HG03378 (cell line): ENCODE results near the gene GPR12.

ENCODE experiments used
- ATAC-seq: cut with Tn5 transposase; IDR thresholded peaks from one replicate; pipeline ENCODE4 v1.9.1; 2021; ENCODE audit warnings: mild to moderate bottlenecking, moderate library complexity; ENCODE audit not compliant: unreplicated experiment

The GPR12 gene

DNA sequence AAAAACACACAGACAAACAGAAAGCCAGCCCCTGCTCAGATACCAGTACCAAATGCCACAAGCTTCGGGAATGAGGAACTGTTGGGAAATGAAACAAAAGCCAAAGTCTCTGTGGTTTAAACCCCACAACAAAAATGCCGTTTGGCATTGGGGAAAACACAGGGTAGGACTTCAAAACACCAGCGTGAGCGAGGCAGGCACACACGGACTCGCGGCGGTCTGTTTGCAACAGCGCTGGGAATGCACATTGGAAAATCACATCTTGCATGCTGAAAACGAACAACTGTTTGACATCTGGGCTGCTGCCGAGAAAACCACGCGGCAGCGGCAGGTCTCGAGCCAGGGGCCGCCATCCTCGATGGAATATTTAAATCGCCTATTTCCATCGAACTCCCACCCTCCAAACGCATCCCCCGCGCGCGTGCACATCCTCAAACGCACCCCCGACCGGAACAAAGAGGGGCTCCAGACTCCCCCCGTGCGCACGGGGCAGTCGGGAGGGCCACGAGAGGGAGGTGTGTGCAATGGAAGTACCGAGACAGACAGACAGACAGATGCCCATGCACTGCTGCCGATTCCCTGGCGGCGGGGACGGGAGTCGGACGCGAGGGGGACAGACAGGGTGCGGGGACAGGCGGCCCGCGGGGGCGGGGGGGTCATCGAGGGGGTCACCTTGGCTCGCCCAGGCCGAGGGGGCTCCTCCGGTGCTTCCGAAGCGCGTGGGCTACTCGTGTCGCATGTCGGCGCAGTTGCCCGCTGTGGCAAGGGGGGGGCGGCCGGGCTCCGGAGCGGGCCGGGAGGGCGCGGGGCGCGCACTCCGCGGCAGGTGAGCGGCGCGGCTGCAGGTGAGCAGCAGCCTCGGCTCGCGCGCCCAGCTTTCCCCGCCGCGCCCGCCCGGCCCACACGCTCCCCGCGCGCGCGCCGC lies at the start of gene GPR12:
GPR12 (minus strand) TSS at position 880 of the 925 bp plus-strand sequence. CDS start 959 bp downstream, outside the sequence.
- ATAC-seq, result no peak

DNA sequence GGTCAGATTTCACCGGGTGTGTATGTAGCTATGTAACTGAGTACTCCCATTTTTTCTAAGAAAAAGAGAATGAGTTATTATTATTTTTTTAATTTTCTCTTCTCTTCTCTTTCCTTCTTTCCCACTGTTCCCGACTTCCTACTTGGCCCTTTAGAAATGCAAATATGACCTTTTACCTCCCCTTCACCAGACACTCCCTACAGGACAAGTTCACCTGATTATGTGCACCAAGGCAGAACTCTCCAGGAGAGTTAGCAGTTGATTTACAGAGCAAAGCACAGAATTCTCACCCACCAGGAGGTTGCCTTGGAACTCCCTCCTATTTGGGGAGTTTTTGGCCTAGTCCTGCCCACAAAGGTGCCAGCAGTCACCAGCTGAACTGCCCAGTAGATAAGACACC lies 49.5 kb upstream of the GPR12 start:
- ATAC-seq, result no peak

DNA sequence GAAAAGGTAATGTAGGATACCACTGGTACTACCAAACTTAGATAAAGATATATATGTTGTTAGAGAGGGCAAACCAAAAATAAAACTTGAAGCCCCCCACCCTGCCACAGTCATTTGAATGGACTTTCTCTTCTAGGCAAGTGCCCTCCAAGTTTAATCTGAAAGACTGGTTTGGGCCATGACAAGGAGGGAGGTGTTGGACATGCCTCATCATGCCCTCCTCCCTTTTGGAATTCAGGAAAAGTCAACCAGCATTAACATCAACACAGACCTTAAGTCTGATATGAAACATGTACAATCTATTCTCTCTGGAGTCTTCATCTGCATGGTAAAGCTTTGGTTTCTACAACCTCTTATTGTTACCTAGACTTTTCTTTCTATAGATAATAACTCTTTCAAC lies 46.3 kb upstream of the GPR12 start:
- no peak for ATAC-seq

DNA sequence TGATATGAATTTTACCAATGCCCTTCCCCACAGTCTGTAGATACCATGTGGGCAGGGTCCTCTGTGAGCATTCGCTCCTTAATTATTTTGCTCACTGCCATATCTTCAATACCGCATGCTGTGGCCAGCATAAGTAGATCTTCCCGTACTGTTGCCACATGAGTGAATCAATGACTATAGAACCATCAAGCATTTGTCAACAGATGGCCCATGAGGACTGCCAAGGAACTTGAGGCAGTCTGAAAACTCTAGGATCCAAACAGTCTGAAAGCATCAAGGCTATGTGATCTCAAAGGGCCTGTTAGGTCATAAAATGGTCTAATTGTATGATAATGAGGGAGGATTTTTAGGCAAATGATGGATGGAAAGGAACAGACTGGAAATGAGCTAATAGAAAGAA lies 27.4 kb upstream of the GPR12 start:
- ATAC-seq, result no peak

GRCh38 chr13:26786651-26787295 lies 26.2 kb upstream of the GPR12 start:
- no peak for ATAC-seq

DNA sequence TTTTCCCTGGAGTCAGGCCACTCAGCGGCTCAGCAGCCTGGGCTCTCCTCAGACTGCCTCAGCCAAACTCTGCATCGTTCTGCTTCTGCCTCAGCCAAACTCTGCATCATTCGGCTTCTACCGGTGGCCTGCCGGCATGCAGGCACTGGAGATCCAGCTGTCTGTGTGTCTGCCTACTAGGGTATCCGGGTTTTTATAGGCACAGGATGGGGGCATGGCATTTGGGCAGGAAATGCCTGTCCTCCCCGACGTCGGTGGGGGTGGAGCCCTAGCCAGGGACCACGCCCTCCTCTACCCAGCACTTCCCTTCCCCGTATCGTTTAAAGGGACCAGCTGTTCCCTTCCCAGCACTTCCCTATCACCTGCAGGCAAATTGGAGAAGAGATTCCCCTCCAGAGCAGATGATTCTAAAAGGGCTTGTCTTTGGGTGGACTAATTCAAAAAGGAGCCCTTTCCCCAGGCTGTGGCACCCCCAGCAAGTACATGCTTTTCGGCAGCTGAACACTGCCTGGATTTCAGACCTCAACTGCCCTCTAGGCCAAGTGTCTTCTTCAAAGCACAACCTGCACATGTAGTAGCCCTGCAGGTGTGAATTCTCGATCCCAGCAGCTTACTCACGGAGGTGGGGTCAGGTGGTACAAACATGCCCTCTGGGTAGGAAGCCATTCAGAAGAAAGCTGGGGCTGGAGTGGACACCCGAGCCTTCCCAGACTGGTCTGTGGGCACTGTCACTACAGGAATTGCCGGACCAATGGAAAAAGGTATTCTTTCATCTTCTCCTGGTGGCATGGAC lies 25.4 kb upstream of the GPR12 start:
- peak; percentile 31 for ATAC-seq

DNA sequence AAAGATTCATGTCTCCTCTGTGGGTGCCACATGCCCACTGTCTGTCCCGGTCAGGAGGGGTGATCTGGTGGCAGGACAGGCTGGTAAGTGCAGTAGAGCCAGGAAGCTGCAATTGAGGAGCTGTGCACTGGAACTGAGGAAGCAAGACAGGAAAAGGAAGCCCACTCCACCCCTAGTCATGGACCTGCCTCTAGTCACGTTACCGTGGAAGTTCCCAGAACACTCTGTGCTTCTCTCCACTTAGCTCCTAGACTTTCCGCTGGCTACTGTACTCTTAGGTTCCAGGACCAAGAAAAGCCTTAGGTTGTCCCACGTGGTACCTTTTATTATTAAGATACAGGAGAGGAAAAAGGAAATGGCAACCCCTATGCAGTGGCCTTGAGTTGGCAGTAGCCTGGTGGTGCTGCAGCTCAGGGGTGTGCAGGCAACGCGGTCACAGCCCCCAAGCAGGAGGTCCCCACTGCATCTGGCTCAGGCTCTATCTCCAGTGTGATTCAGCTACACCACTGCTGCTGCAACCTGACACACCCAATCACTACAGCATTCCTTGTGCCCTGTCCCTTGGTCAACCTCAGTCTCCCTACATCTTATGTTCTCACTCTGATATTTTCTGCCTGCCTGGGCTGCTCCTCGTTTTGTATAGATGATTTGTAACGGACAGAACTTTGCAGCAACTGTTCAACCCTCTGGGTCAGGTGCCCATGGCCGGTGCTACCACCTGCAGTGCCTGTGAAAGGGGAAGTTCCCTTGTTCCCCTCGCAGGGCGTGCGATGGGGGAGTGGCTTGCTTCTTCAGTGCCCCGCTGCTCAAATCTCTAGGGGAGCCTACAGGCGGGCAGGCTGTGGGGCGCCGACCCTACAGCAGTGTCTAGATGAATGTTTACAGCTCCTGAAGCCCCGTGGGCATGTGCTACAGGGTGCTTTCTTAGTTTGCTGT lies 24.4 kb upstream of the GPR12 start:
- ATAC-seq, result peak; percentile 58

DNA sequence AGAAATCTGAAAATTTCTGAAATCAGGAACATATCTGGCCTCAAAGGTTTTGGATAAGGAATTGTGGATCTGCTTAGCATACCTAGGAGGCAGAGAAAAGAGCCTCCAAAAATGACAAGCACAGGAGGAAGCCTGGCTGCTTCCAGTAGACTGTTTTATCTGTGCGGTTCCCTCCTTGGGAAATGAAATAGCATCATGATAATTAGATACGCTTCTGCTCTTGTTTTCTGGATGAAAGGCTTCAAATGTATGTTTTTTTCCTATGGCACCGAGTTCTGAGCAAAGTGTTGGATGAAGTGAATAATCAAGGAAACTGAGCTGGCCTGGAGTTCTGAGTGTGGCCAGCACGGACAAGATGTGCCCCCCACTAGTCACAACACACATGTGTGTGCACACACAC lies 19.8 kb upstream of the GPR12 start:
- no peak for ATAC-seq

- ATAC-seq, result no peak
Observed at GRCh38 chr13:26779321-26779720, 18.7 kb upstream of the GPR12 start.

- ATAC-seq, result no peak
Observed at GRCh38 chr13:26772531-26772930, 11.9 kb upstream of the GPR12 start.

- no peak for ATAC-seq
Observed at GRCh38 chr13:26771796-26772195, 11.2 kb upstream of the GPR12 start.

DNA sequence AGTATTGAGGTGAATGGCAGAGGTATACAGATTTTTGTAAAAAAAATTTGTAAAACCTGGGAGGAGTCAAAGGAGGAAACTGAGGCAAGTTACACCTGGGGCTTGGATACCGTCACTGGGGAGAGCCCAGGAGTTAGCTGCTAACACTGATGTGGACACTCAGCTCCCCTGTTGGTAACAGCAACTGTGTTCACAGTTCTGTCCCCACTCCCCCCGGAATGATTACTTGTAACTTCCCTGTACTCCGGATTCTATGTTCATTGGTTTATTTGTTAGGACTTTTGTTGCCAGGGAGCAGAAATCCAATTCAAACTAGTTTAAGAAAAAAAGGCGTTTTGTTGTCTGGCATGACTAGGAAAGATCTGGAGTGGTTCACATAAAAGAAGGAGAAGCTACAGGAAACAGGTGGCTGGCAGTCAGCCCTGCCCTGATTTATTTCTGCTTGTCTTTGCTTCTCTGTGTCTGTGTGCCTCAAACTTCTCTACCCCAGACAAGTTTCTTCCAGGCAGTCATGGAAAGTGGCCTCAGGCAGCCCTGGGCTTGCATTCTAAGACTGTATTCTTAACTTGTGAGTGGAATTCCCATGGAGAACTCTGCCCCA lies 2.3 kb upstream of the GPR12 start:
- no peak for ATAC-seq

GRCh38 chr13:26760832-26761582 lies 421 bp upstream of the GPR12 start:
- no peak for ATAC-seq

DNA sequence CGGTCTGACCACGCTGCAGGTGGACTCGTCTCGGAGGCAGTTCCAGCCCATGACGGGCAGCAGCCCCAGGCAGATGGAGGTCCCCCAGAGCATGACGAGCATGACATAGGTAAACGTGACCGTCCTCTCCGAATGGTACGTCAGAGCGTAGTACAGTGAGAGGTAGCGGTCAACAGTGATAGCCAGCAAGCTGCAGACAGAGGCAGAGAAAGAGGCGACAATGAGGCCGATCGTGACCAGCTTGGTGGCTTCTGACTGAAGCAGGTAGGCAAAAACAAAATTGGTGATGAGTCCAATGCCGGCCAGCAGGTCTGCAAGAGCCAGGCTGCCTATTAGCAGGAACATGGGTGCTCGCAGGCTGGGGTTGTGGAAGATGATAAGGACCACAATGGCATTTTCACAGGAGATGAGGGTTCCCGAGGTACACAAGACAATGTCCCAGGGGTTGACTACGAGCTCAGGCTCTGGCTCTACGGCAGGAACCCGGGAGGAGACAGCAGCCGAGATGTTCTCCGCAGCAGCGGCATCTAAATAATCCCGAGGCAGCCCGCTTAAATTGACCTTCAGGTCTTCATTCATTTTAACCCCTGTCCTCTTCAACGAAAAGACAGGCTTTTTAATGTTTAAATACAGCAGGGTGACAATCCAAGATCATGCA lies 1.2 kb downstream of the GPR12 start:
- ATAC-seq, result no peak

DNA sequence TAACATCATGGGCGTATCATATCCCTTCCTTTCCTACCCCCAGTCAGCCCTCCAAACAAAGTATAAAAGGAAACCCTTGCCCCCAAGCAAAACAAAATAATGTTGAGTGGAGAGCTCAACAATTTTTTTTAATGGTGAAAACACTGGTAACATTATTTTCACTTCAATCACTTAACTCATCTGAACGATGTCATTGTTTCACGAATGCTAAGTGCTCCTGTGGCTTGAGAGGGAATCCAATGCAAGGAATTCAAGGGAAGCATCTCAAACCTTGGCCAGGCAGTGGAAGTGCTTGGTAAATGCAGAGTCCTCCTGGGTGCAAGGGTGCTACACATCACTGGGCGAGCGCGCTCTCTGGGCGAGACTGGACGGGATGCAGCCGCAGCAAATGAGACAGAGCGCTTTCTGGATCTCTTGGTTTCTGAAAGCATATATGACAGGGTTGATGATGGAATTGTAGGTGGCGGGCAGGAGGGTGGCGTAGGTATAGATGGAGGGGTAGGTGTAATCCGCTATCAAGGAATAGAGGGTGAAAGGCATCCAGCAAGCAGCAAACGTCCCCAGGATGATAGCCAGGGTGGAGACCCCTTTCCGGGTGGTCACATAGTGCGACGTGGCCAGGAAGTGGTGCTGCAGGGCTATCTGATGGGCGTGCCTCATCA lies 2.0 kb downstream of the GPR12 start:
- no peak for ATAC-seq

DNA sequence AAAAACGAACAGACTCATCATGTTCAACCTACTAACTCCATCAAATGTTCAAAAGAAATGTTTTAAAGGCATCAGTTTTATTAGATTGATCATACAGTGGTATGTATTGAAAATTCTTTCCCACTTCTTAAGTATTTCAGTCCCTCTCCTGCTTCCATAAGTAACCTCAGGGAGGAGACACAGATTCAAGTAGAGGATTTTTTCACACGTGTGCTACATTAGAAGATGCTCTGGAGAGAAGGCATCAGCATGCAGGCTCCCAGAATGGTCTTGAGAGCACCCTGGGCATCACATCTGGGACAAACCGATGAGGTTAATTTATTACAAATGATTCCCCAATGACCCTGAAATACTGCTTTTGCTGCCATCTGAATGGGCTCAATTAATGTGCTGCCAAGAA lies 3.6 kb downstream of the GPR12 start:
- ATAC-seq, result no peak

GRCh38 chr13:26752671-26753070 lies 7.9 kb downstream of the GPR12 start:
- ATAC-seq, result no peak

DNA sequence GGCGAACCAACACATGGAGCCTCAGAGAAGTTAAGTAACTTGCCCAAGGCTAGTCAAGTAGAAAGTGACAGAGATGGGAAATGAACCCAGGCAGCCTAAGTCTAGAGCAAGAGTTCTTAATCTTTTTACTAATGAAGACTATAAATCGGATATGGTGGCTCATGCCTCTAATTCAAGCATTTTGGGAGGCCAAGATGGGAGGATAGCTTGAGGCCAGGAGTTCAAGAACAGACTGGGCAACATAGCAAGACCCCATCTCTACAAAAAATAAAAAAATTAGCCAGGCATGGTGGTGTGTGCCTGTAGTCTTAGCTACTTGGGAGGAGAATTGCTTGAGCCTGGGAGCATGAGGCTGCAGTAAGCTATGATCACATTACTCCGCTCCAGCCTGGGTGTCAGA lies 10.7 kb downstream of the GPR12 start:
- no peak for ATAC-seq
